Stimulated activated CD8-positive, alpha-beta memory T cell treated with anti-CD3 and anti-CD28 coated beads, Interleukin-4, amount 100 ng/mL, for 48 hours (primary cell): Measurements from ENCODE around the gene SERTAD3.
A peak's percentile ranks its signal among the peaks of the same experiment; 100 is the strongest.
"Not testable (repeated sequence)": the region's sequence is repeated elsewhere in the genome, so short reads cannot be mapped to it uniquely, and the experiment has no call there.

Source experiments
- DNase-seq: peaks from one replicate; pipeline ENCODE4 v3.0.0-alpha.2; 2020

Gene SERTAD3

DNA sequence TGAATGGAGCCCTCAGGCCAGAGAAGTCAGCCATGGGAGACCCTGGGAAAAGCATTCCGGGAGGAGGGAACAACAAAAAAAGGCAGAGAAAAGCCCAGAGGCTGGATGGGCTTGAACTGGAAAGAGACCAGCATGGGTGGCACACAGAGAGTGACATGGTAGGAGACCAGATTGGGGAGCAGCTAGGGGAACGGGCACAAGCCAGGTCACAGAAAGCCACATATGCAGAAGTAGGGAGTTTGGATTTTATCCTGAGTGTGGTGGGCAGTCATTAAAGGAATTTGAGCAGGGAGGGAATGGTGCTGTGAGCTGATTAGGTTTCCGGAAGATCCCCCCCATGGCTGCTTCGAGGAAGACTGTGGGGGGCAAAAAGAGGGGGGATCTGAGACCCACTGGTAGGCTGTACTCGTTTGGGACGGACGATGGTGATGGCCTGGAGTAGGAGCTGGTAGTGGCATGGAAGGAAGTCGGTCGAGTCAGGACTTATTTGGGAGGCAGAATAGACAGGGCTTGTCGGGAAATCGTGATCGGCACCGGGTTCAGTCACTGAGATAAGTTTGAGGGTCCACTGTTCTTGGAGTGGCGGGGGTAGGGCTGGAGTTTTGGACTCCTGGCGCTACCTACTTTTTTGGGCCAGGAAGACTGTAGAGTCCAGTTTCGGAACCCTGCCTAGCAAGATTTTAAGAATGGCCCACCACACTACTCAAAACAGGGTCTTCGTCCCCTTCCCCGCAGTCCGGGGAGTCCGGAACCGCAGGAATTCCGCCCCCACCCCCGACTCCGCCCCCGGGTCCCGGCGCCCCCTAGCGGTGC is 19.3 kb downstream of the SERTAD3 start:
- DNase-seq, result no peak

DNA sequence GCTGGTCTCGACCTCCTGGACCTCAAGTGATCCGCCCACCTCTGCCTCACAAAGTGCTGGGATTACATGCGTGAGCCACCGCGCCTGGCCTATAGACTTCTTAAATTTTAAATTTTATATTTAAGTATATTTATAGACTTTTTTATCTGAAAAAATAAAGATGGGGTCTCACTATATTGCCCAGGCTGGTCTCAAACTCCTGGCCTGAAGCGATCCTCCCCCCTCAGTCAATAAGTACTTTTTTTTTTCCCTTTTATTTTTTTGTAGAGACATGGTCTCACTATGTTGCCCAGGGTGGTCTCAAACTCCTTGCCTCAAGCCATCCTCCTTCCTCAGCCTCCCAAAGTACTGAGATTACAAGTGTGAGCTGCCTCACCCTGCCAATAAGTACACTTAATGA is 20.2 kb downstream of the SERTAD3 start:
- DNase-seq, result no peak

DNA sequence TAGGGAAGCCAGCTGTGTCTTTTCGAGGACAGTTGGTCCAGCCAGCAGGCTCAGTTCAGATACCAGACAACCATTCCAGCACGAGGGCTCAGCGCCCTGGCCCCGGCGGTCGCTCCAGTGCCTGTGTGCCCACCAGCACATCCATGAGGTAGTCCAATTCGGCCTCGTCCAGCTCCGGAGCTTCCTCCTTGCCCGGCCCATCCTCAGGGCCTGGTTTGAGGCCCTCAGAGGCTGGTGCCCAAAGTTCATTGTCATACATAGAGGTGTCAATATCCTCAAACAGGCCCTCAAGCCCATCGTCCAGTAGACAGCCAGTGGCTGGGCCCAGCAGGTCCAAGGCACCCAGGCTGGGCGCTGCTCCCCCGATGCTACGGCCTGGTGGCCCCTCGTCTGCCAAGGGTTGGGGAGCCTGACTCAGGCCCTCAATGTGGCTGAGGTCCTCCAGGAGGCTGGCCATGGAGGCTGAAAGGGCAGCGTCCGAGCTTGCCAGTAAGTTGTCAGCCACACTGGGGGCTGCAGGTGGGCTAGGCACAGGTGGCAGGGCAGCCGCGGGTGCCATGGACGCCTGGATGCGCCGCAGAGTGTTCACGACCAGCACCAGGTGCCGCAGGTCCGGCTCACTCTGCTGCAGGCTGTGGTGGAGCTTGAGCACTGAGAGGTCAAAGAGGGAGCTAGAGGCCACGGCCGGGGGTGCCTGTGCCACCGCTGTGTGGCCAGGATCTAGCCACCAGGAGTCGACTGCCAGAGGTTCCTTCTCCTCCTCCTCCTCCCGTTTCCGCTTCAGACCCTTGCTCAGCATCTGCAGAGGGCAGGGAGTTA is 21.2 kb downstream of the SERTAD3 start:
- no peak for DNase-seq

DNA sequence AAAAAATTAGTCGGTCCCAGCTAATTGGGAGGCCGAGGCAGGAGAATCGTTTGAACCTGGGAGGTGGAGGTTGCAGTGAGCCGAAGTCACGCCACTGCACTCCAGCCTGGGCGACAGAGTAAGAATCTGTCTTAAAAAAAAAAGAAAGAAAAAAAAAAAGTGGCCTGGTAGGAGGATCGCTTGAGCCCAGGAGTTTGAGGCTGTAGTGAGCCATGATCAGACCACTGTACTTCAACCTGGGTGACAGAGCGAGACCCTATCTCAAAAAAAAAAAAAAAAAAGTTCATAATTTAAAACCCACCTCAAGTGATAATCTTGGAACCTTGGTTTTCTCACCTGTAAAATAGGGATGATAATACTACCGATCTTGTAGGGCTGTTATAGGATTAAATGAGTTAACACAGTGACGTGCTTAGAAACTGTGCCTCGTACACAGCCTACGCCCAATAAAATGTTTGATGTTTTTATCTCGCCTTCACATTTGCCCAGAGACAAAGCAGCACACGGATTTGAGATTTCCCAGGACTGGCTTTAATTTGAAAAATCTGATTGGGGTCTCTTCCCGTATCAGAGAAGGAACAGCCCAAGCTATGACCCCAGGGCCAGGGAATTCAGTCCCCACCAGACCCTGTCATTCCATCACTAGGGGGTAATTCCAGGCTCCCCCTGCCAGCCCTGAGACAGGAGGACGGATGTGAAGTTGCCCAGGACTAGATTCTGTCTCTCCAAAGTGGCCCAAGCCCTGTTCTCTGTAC is 22.0 kb downstream of the SERTAD3 start:
- no peak for DNase-seq

DNA sequence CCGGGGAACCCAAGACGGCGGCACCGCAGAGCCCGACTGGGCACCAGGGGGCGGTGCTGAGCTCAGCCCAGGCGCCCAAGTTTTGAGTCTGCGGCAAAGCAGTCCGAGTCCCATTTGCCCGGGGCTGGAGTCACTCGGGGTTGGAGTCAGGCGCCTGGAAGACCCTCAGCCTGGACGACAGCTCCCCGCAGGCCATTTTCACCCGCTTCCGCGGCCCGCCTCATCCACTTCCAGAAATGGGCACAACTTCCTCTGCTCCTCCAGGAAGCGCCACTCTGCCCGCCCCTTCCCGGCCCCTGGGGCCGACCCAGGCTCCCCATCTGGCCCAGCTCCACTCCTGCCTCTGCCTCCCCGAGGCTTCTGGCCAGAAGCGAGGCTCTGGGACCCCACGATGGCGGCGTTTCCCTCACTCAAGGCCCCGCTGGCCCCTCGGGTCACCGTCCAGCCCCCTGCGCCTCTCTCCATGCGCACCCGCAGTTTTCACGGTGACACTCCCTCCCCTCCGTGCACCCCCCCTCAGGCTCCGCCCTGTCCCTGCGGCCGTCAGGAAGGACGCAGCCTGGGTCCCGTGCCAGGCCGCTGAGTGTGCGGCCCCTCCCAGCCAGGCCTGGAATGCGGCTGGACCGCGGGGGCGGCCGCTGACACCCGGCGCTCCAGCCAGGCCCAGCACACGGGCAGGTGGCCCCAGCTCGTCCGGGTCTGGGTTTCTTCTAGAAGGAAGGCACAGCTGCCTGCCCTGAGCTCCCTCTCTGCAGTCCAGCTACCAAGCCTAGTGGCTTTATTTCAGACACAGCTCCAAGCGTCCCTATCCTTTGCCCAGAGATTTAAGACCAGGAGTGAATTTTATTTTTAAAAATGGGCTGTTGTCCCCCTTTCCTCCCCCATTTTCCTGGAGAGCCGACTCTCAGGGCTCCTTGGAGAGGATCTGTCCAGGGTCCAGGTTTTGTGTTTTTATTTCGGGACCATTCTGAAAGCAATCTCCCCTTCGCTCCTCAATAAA is 23.1 kb downstream of the SERTAD3 start:
- peak; percentile 83 for DNase-seq

DNA sequence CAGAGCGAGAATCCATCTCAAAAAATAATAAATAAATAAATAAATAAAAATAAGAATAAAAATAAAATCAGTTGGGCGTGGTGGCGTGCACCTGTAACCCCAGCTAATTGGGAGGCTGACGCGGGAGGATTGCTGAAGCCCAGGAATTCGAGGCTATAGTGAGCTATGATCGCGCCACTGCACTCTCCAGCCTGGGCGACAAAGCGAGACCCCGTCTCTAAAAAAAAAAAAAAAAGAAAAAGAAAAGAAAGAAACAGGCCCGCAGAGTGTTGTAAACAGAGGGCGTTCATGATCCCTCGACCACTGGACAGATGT is 23.7 kb downstream of the SERTAD3 start:
- DNase-seq, result no peak

DNA sequence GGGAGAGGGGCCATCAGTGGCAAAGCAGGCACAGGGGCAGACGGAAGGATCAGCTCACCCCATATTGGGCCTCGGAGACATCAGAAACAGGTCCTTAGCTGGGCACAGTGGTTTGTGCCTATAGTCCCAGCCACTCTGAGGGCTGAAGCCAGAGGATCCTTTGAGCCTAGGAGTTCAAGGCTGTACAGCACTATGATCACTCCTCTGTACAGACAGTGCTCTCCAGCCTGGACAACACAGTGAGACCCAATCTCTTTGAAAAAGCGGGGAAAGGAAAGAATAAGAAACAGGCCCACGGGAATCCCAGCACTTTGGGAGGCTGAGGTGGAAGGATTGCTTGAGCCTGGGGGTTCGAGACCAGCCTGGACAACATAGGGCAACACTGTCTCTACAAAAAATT is 24.4 kb downstream of the SERTAD3 start:
- DNase-seq, result no peak

DNA sequence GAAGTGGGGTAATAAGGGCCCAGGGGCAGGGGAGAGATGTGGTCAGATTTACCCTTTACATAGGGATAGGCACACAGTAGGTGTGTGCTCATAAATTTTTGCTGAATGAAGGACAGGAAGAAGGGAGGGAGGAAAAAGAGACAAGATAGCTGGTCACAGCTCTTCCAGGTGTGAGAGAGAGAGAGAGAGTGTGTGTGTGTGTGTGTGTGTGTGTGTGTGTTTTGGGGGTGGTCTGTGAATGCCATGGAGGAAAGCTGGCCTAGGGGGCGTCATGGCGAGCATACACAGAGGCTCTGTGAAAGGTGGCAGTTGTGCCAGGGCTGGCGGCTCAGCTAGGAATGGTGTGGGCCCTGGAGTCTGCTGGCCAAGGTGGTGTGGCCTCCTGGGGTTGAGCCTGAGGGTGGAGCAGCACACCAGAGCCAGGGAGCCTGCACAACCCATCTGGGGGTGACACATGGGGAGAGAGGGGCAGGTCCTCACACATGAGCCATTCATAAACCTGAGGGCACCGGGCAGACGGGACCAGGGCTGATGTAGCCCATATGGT is 25.0 kb downstream of the SERTAD3 start:
- DNase-seq, result no peak

DNA sequence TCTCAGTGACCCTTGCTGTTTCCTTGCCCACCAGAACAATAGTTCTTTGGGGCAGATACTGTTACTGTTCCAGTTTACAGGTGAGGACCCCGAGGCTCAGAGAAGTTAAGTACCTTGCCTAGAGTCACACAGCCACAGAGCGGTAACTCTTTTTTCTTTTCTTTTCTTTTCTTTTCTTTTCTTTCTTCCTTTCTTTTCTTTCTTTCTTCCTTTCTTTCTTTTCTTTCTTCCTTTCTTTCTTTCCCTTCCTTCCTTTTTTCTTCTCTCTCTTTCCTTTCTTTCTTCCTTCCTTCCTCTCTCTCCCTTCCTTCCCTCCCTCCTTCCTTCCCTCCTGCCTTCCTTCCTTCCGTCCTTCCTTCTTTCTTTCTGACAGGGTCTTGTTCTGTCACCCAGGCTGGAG is 26.1 kb downstream of the SERTAD3 start:
- DNase-seq, result no peak

DNA sequence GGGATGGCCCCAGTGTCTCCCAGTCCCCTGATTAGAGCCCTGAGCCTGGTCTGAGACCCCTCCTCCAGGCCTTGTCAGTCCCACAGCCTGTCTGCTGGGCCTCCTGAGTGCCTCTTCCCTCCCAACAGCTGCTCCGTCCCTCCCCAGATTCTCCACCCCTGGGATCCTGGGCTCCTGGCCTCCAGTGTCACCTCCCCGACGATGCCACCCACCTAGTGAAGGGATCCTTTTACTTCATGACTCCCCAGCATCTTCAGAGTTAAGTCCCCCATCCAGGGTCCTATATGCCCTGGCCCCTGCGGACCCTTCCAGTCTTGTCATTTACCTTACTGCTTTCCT is 26.5 kb downstream of the SERTAD3 start:
- DNase-seq, result no peak

DNA sequence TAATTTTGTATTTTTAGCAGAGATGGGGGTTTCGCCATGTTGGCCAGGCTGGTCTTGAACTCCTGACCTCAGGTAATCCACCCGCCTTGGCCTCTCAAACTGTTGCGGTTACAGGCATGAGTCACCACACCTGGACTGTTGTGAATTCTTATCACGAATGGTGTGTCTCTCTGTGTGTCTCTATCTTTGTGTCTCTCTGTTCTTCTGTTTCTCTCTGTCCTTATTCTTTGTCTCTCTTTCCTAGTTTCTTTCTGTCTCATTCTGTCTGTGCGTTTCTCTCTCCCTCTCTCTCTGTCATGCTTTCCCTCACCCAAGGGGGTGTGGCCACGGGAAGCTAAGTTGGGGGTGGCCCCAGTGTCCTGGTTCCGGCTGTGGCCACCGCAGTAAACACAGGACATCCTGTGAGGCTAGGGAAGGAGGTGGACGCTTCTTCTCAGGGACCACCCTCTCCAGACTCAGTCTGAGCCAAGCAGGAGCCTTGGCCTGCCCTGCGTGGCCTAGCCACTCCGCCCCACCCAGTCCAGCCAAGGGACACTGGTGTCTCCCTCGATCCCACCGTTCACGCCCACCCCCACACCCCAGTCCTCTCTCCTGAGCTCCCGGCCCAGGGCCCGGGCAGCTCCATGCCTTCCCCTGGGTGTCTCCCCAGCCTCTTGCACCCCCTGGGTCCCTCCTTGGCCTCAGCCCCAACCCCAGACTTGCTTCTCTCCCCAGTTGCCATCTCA is 27.1 kb downstream of the SERTAD3 start:
- DNase-seq, result no peak

DNA sequence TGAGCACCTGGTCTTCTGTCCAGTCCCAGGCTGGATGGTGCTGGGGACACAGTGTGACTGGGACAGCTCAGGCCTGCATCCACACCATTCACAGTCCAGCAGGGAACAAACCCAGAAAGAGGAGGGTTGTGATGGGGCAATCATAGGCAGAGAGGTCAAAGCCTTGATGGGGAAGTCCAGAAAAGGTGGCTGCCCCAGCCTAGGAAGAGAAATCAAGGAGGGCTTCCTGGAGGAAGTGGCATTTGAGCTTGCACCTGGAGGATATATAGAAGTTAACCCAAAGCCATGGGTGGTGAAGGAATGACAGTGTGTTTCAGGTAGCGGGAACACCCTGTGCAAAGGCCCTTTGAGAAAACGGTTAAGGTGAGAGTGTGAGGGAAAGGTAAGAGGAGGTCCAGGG is 28.4 kb downstream of the SERTAD3 start:
- no peak for DNase-seq

DNA sequence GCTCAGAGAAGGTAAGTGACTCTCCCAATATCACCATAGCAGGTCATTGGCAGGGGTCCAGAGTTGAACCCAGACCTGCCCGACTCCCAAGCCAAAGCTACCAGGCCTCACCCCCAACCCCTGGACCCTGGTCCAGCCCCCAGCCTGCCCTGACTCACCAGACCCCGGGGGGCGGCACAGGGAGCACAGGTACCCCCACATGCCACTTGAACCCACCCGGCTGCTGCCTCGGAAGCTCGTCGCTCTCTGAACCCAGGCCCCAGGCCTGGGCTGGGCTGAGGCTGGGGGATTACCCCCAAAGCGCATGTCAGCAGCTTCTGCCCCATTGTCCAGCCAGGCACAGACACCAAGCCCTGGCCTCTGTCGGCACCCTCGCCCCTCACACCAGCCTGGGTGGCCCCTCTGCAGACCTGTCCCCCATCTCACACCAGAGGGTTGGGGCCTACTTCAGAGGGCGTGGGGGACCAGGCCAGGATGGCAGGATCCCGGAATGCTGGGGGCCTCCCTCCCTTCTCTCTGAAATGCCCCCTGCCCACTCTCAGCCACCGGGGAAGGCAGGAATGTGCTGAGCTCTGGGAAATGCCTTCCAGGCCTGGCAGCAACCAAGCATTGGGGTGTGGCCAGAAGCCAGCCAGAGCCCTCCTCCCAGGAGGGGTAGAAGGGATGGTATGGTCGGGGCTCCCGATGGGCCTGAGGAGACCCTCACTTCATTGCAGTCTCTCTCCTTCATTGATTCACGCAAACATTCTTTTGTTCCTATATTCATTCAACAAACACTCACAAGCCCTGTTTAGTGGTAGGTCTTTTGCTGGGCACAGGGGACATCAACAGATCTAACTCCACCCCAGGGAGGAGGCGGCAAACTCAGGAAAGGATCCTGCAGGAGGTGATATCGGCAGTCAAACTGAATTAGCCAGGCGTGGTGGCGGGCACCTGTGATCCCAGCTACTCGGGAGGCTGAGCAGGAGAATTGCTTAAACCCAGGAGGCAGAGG is 29.3 kb downstream of the SERTAD3 start:
- no peak for DNase-seq

DNA sequence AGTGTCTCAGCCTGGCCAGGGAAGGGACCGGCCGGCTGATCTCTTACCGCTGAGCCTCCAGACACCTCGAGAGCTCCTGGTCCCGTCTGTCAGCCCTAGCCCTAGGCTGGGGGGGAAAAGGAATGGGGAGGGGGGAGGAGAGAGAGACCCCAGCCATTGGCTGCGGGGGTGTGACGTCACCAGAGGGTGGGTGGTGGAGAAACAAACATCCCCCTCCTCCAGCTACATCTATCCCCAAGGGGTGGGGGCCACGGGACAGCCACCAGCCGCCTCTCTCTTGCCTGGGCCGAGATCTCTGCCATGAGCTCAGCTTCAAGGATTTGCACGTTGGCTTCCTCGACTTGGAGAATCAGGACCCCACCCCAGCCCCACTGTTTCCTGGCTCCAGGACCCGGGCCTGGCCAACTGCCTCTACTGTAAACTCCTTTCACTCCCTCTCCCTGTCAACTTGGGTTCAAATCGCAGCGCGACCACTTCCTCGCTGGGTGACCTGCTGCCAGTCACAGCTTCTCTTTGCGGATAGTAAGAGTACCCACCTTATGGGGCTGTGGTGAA is 30.8 kb downstream of the SERTAD3 start, which contains the start of gene PRX:
Gene PRX, minus strand, starts transcription at position 88 of the 555 bp plus-strand sequence. CDS start 5,446 bp downstream, outside the sequence.
- DNase-seq, result no peak

DNA sequence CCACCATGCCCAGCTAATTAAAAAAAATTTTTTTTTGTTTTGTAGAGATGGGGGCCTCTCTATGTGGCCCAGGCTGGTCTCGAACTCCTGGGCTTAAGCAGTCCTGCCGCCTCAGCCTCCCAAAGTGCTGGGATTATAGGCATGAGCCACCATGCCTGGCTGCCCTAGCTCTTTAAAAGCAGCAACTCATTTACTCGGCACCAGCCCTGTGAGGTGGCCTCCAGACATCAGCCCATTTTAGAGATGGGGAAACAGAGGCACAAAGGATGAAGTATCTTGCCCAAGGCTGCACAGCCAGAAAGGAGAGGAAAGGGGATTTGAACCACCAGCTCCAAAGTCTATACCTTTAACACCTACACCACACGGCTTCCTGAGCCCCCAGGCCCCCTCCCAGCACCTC is 31.3 kb downstream of the SERTAD3 start:
- no peak for DNase-seq

DNA sequence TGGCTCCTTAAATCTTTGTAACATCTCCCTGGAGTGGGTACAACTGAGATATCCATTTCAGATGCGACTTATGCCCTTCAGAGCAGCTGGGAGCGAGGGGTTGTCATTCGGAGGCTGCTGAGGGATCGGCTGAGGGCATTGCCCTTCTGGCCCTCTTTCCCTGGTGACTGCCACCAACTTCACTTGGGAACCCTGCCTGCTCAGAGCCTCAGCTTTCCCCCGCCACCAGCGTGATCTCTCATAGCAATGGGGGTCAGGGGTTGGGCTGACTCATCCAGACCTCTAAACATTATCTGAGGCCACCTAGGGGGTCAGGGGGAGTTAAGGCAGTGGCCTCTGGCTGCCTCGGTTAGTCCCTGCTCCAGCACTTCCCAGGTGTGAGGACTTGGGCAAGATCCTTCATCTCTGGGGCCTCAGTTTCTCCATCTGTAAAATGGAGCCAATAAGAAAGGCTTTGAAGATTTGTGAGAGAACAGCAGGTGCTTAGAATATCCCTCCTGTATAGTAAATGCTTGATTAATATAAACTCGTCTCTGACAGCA is 32.1 kb downstream of the SERTAD3 start:
- no peak for DNase-seq

DNA sequence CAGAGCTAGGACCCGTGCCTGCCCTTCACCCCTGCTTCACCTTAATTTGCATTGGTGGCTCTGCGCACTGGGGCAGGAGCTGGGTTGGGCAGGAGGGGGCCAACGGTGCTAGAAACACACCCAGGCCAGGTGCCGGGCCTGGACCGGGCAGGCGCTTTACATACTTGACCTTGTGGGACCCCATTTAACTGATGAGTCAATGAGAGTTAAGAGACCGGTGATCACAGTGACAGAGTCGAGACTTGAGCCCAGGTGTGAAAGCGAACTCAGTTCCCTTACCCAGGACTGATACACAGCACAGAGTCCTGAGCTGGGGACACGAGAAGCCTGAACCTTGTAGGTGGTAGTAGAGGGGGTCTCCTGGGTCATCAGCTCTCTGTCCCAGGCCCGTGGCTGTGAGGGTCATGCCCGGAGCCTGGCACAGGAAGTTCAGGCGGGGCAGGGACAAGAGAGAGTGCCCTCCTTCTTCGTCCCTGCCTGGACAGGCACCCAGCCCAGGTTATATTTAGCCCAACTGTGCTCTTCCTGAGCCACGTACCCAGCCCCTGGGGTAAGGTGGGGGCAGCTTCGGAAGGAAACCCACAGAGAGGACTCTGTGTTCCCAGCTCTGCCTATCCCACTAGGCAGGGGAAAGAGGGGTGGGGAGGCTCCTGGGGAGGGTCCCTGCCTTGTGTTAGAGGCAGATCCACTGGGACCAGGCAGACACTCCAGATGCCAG is 32.9 kb downstream of the SERTAD3 start:
- no peak for DNase-seq

DNA sequence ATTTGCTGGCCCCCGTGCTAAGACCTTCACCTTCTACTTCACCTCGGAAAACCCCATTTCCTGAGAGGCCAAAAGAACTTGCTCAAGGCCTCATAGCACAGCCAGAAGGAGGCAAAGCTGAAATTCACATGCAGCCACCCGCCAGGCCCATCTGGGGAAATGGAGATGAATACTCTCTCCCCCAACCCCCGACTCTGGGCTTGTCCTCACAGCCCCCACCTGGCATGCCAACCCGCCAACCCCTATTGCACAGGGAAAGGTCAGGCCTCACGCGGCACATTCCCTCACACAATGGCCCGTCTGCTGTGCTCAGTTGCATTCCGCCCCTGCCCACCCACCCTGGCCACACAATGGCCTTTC is 34.1 kb downstream of the SERTAD3 start:
- no peak for DNase-seq

DNA sequence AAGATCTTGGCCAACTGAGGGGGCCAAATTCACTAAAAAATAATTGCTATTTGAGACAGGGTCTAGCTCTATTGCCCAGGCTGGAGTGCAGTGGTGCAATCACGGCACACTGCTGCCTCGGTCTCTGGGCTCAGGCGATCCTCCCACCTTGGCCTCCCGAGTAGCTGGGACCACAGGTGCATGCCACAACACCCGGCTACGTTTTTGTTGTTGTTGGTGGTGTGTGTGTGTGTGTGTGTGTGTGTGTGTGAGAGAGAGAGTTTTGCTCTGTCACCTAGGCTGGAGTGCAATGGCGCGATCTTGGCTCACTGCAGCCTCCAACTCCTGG is 35.6 kb downstream of the SERTAD3 start:
- DNase-seq, result not testable (repeated sequence)
